H9 (cell line): ENCODE data around the gene POLR3B. TPM values are rescaled to one million over a fixed set of nuclear protein-coding genes. Genes with fewer than 3 reads are reported as not detected.

Experiments used
- DNase-seq: peaks from one replicate; pipeline ENCODE4 v3.0.0-alpha.2; 2017
- H2AFZ ChIP-seq: one replicate; pipeline ENCODE4 v1.6.1; 2013; ENCODE audit warnings: mild to moderate bottlenecking, low read length, control low read depth, moderate library complexity
- H2AK5ac ChIP-seq: 2 replicates; pipeline ENCODE4 v1.6.1; 2013; ENCODE audit warnings: low read length, control low read depth, mixed read lengths; ENCODE audit not compliant: insufficient read length
- H2BK120ac ChIP-seq: one replicate; pipeline ENCODE4 v1.6.1; 2013; ENCODE audit warnings: low read depth, mild to moderate bottlenecking, low read length, control low read depth, inconsistent platforms; ENCODE audit not compliant: poor library complexity, severe bottlenecking
- H2BK12ac ChIP-seq: 2 replicates; pipeline ENCODE4 v1.6.1; 2013; ENCODE audit warnings: low read length, control low read depth, mixed read lengths, low read depth; ENCODE audit not compliant: insufficient read length
- H2BK15ac ChIP-seq: 2 replicates; pipeline ENCODE4 v1.6.1; 2013; ENCODE audit warnings: low read depth, low read length, control low read depth
- H2BK20ac ChIP-seq: one replicate; pipeline ENCODE4 v1.6.1; 2013; ENCODE audit warnings: low read depth, mild to moderate bottlenecking, low read length, control low read depth, inconsistent platforms; ENCODE audit not compliant: poor library complexity, severe bottlenecking
- H2BK5ac ChIP-seq: 2 replicates; pipeline ENCODE4 v1.6.1; 2013; ENCODE audit warnings: low read length, control low read depth, mixed read lengths; ENCODE audit not compliant: insufficient read length
- H3K14ac ChIP-seq: 2 replicates; pipeline ENCODE4 v1.6.1; 2013; ENCODE audit warnings: low read length, control low read depth; ENCODE audit not compliant: insufficient read depth
- H3K18ac ChIP-seq: 2 replicates; pipeline ENCODE4 v1.6.1; 2013; ENCODE audit warnings: low read depth, mild to moderate bottlenecking, mixed read lengths, low read length, control low read depth; ENCODE audit not compliant: insufficient read length
- H3K23ac ChIP-seq: 2 replicates; pipeline ENCODE4 v1.6.1; 2013; ENCODE audit warnings: low read length, control low read depth, mixed read lengths, low read depth; ENCODE audit not compliant: insufficient read length
- H3K23me2 ChIP-seq: 2 replicates; pipeline ENCODE4 v1.6.1; 2013; ENCODE audit warnings: low read depth, mild to moderate bottlenecking, mixed read lengths, low read length, control low read depth; ENCODE audit not compliant: insufficient read length, poor library complexity, severe bottlenecking
- H3K27ac ChIP-seq: 2 replicates; pipeline ENCODE4 v1.5.1; 2013; ENCODE audit warnings: low read length, control low read depth, mixed read lengths, low read depth; ENCODE audit not compliant: insufficient read length
- H3K27me3 ChIP-seq: 2 replicates; pipeline ENCODE4 v1.6.1; 2013; ENCODE audit warnings: low read length, control low read depth, inconsistent platforms; ENCODE audit not compliant: insufficient read depth
- H3K4ac ChIP-seq: 2 replicates; pipeline ENCODE4 v1.6.1; 2013; ENCODE audit warnings: low read depth, mild to moderate bottlenecking, control low read depth, inconsistent platforms, low read length, moderate library complexity
- H3K4me1 ChIP-seq: 2 replicates; pipeline ENCODE4 v1.6.1; 2013; ENCODE audit warnings: low read length, control low read depth, inconsistent platforms; ENCODE audit not compliant: insufficient read depth
- H3K4me2 ChIP-seq: 2 replicates; pipeline ENCODE4 v1.6.1; 2013; ENCODE audit warnings: low read length, control low read depth, mixed read lengths; ENCODE audit not compliant: insufficient read length, insufficient read depth
- H3K56ac ChIP-seq: 2 replicates; pipeline ENCODE4 v1.6.1; 2013; ENCODE audit warnings: low read depth, mild to moderate bottlenecking, mixed read lengths, low read length, control low read depth; ENCODE audit not compliant: insufficient read length
- H3K79me1 ChIP-seq: 2 replicates; pipeline ENCODE4 v1.6.1; 2013; ENCODE audit warnings: low read depth, mild to moderate bottlenecking, moderate library complexity, low read length, control low read depth, inconsistent platforms; ENCODE audit not compliant: insufficient read depth, poor library complexity, severe bottlenecking
- H3K79me2 ChIP-seq: 2 replicates; pipeline ENCODE4 v1.6.1; 2013; ENCODE audit warnings: low read length, control low read depth, inconsistent platforms; ENCODE audit not compliant: insufficient read depth
- H3K9ac ChIP-seq: 2 replicates; pipeline ENCODE4 v1.6.1; 2013; ENCODE audit warnings: low read length, control low read depth, mixed read lengths; ENCODE audit not compliant: insufficient read length; ENCODE audit errors: extremely low read depth
- H3K9me3 ChIP-seq: one replicate; pipeline ENCODE4 v1.6.1; 2013; ENCODE audit warnings: low read depth, low read length, inconsistent platforms; ENCODE audit not compliant: control insufficient read depth
- H3T11ph ChIP-seq: one replicate; pipeline ENCODE4 v1.6.1; 2013; ENCODE audit warnings: mild to moderate bottlenecking, low read length, control low read depth, inconsistent platforms
- H4K20me1 ChIP-seq: one replicate; pipeline ENCODE4 v1.6.1; 2013; ENCODE audit not compliant: control insufficient read depth, insufficient read length, insufficient read depth
- H4K5ac ChIP-seq: 2 replicates; pipeline ENCODE4 v1.6.1; 2013; ENCODE audit warnings: low read depth, mild to moderate bottlenecking, mixed read lengths, low read length, control low read depth; ENCODE audit not compliant: insufficient read length
- H4K8ac ChIP-seq: replicated peaks from 2 replicates; pipeline ENCODE4 v1.6.1; 2013; ENCODE audit warnings: low read length, control low read depth, mixed read lengths, low read depth; ENCODE audit not compliant: insufficient read length
- H4K91ac ChIP-seq: 2 replicates; pipeline ENCODE4 v1.6.1; 2013; ENCODE audit warnings: low read depth, mild to moderate bottlenecking, moderate library complexity, mixed read lengths, low read length, control low read depth; ENCODE audit not compliant: insufficient read length
- H3K27ac Mint-ChIP-seq, 3 experiments: 2 replicates in 2 of 3; 3 replicates in 1 of 3; pipeline ENCODE4 v1.8.0; 2020 to 2021; ENCODE audit warnings: mixed read lengths in 3 of 3, mild to moderate bottlenecking in 1 of 3, moderate library complexity in 1 of 3
- H3K27me3 Mint-ChIP-seq: 2 replicates; pipeline ENCODE4 v1.8.0; 2021; ENCODE audit warnings: low read depth, mild to moderate bottlenecking, moderate library complexity, mixed read lengths
- H3K36me3 Mint-ChIP-seq, 3 experiments: 2 replicates in 2 of 3; 3 replicates in 1 of 3; pipeline ENCODE4 v1.8.0; 2020 to 2021; ENCODE audit warnings: low read depth in 3 of 3, mixed read lengths in 3 of 3; ENCODE audit not compliant: insufficient read depth in 1 of 3
- H3K4me1 Mint-ChIP-seq, 2 experiments: 2 replicates each; pipeline ENCODE4 v1.8.0; 2020; ENCODE audit warnings: mixed read lengths in 2 of 2
- H3K4me3 Mint-ChIP-seq, 2 experiments: 2 replicates in 1 of 2; 3 replicates in 1 of 2; pipeline ENCODE4 v1.8.0; 2020 to 2021; ENCODE audit warnings: mild to moderate bottlenecking in 2 of 2, mixed read lengths in 2 of 2, moderate library complexity in 1 of 2
- H3K9me3 Mint-ChIP-seq, 2 experiments: 2 replicates in 1 of 2; 3 replicates in 1 of 2; pipeline ENCODE4 v1.8.0; 2020; ENCODE audit warnings: mild to moderate bottlenecking in 2 of 2, mixed read lengths in 2 of 2, moderate library complexity in 1 of 2
- WGBS: extraction: QIAGEN DNeasy Blood & Tissue Kit; methylation state at CpG from one replicate; pipeline ENCODE4 v1.1.7; 2013; ENCODE audit warnings: missing lambda C conversion rate, low lambda C conversion rate, mixed read lengths; ENCODE audit not compliant: insufficient read length; ENCODE audit errors: extremely low coverage; 5-methylcytosine and 5-hydroxymethylcytosine counted together
- total RNA-seq: library from RNA; stranded (reverse); gene quantifications from 2 replicates; pipeline ENCODE4 v1.2.1, GENCODE V29; 2021
- TF ChIP-seq, protein P1 (sequence below): fragments of 200-600 bp; sonication (generic); conservative IDR thresholded peaks from 3 replicates; pipeline ENCODE4 v1.8.0; 2021; ENCODE audit warnings: antibody characterized with exemption, mild to moderate bottlenecking

The POLR3B gene
- total RNA-seq, 1 experiment from 2014 or later = 13.4 TPM

DNA sequence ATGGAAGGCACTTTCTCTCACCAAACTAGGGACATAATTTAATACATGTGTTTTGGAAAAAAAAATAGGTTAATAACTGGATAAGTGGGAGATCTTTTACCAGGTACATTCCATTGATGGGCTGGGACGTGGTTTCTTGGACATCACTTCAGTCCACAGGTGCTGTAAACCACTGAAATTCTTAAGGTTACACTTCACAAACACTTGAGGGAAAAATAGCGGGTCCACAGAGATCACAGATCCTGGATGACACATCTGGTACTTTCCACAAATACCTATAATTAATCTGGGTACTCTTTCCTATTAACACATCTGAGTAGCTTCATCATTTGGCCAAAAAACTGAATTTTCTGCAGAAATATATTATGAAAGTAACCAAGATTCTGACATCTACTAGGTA lies 85.0 kb downstream of the POLR3B start:
- H3K4me1 Mint-ChIP-seq = peaks cover 7 to 8% of the 10 kb centered on the region in 2 experiments
- no peaks in the 10 kb centered on the region for H3K79me1 ChIP-seq
- no peak overlapping the region for H3K14ac ChIP-seq

More for the DNA sequence above, 85.0 kb downstream of the POLR3B start:
- no peaks in the 10 kb centered on the region for H3K9me3 ChIP-seq
- WGBS = no CpG with 5 or more reads among the region's 2 CpGs
- H2AK5ac ChIP-seq = no peak overlapping the region
- H3K27me3 ChIP-seq = no peaks in the 10 kb centered on the region
- no peak overlapping the region for H3K18ac ChIP-seq
- H3K4ac ChIP-seq = no peak overlapping the region
- DNase-seq = no peak
- no peak overlapping the region for H4K5ac ChIP-seq
- no peaks in the 10 kb centered on the region for H3K4me1 ChIP-seq
- H3K79me2 ChIP-seq = no peaks in the 10 kb centered on the region
- no peak overlapping the region for H4K8ac ChIP-seq
- Mint-ChIP-seq H3K36me3 (peaks cover 4 to 15% (median 4%) of the 10 kb centered on the region in 3 experiments; a peak in 5 of 7 replicates), H3K27ac (no peak overlapping the region), H3K4me3 (no peak overlapping the region), H3K9me3 (no peaks in the 10 kb centered on the region), H3K27me3 (no peaks in the 10 kb centered on the region)
- no peak overlapping the region for H3K23ac ChIP-seq
- H4K91ac ChIP-seq = no peak overlapping the region
- H3K4me2 ChIP-seq = no peak overlapping the region
- no peak overlapping the region for H2BK15ac ChIP-seq
- H3K27ac ChIP-seq = no peak overlapping the region
- no peaks in the 10 kb centered on the region for H4K20me1 ChIP-seq
- no peak overlapping the region for H3T11ph ChIP-seq
- no peak overlapping the region for H2BK12ac ChIP-seq
- H2AFZ ChIP-seq = no peak overlapping the region
- H3K23me2 ChIP-seq = no peaks in the 10 kb centered on the region
- no peak overlapping the region for H2BK120ac ChIP-seq
- TF ChIP-seq, protein P1, sequence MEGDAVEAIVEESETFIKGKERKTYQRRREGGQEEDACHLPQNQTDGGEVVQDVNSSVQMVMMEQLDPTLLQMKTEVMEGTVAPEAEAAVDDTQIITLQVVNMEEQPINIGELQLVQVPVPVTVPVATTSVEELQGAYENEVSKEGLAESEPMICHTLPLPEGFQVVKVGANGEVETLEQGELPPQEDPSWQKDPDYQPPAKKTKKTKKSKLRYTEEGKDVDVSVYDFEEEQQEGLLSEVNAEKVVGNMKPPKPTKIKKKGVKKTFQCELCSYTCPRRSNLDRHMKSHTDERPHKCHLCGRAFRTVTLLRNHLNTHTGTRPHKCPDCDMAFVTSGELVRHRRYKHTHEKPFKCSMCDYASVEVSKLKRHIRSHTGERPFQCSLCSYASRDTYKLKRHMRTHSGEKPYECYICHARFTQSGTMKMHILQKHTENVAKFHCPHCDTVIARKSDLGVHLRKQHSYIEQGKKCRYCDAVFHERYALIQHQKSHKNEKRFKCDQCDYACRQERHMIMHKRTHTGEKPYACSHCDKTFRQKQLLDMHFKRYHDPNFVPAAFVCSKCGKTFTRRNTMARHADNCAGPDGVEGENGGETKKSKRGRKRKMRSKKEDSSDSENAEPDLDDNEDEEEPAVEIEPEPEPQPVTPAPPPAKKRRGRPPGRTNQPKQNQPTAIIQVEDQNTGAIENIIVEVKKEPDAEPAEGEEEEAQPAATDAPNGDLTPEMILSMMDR = no peak
- no peak overlapping the region for H2BK20ac ChIP-seq
- H2BK5ac ChIP-seq = no peak overlapping the region
- no peak overlapping the region for H3K56ac ChIP-seq
- no peak overlapping the region for H3K9ac ChIP-seq
